Endothelial cell of umbilical vein (primary cell): ENCODE results near the gene GRID1.

Source experiments
- FOS ChIP-seq: IDR thresholded peaks from 2 replicates; pipeline ENCODE4 v1.6.1; 2011; ENCODE audit warnings: mild to moderate bottlenecking, low read length, moderate library complexity, borderline replicate concordance; ENCODE audit not compliant: insufficient read depth
- POLR2A ChIP-seq: IDR thresholded peaks from 2 replicates; pipeline ENCODE4 v1.6.1; 2012; ENCODE audit warnings: low read depth, mild to moderate bottlenecking, control low read depth, low read length
- TF ChIP-seq, protein P1 (sequence below), 2 donors: IDR thresholded peaks; 1 replicate in 1 of 2; 2 replicates in 1 of 2; pipeline ENCODE4 v1.5.1; 2011; ENCODE audit warnings: low read length in 2 of 2, mild to moderate bottlenecking in 2 of 2, moderate library complexity in 2 of 2, control low read depth in 1 of 2, inconsistent platforms in 1 of 2, low read depth in 1 of 2; ENCODE audit not compliant: insufficient read depth in 1 of 2; ENCODE audit errors: extremely low read depth in 1 of 2

DNA sequence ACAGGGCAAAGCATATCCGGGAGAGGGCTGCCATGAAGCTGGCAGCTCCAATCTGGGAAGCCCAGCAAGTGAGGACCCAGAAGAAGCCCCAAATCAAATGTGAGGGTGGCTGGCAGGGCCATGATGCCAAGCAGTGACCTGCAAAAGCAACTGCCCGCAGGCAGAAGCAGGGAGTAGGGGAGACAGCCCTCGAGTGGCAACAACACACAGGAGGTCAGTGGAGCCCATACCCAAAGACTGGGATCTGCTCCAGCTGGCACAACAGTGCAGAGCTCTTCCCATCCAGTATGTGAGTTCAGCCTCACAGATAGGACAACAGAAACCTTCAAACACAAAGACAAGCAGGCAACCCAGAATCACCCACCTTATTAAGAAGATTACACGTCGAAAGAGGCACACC is 45.0 kb downstream of the GRID1 start:
- TF ChIP-seq FOS (no peak), POLR2A (no peak)
- TF ChIP-seq, protein P1, sequence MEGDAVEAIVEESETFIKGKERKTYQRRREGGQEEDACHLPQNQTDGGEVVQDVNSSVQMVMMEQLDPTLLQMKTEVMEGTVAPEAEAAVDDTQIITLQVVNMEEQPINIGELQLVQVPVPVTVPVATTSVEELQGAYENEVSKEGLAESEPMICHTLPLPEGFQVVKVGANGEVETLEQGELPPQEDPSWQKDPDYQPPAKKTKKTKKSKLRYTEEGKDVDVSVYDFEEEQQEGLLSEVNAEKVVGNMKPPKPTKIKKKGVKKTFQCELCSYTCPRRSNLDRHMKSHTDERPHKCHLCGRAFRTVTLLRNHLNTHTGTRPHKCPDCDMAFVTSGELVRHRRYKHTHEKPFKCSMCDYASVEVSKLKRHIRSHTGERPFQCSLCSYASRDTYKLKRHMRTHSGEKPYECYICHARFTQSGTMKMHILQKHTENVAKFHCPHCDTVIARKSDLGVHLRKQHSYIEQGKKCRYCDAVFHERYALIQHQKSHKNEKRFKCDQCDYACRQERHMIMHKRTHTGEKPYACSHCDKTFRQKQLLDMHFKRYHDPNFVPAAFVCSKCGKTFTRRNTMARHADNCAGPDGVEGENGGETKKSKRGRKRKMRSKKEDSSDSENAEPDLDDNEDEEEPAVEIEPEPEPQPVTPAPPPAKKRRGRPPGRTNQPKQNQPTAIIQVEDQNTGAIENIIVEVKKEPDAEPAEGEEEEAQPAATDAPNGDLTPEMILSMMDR (IDR thresholded peaks at IDR 0.05; ENCODE audit: extremely low read depth in 1 of 2, insufficient read depth in 1 of 2, low read depth in 1 of 2, low read length in 2 of 2): no peak
